Measurements from ENCODE around the gene ADIG.
A peak's percentile ranks its signal among the peaks of the same experiment; 100 is the strongest.

Gene ADIG

GRCh38 chr20:38581013-38581412 is at the start of gene ADIG:
Gene ADIG (plus strand): TSS chr20:38581197. CDS start chr20:38581251, 54 bp downstream.
- no peak for TF ChIP-seq CTCF (IDR thresholded peaks at IDR 0.05; ENCODE audit: low read depth, low read length)
- no peak within 1 kb of the TSS for H3K4me3 ChIP-seq (replicated peaks in 1 of 2; ENCODE audit: low read depth in 2 of 2, low read length in 2 of 2)
- peak in 1 of 2 donors; percentile 12 for DNase-seq (ENCODE audit: low read depth in 2 of 2)

- no peak for DNase-seq (ENCODE audit: low read depth in 2 of 2)
- H3K4me3 ChIP-seq (replicated peaks in 1 of 2; ENCODE audit: low read depth in 2 of 2, low read length in 2 of 2): no peak overlapping the region
- TF ChIP-seq CTCF (IDR thresholded peaks at IDR 0.05; ENCODE audit: low read depth, low read length): no peak
Observed at GRCh38 chr20:38534756-38535155, 46.2 kb upstream of the ADIG start.

GRCh38 chr20:38536310-38536709 is 44.7 kb upstream of the ADIG start:
- peak in 1 of 2 donors; percentile 37 for DNase-seq (ENCODE audit: low read depth in 2 of 2)
- no peak overlapping the region for H3K4me3 ChIP-seq (replicated peaks in 1 of 2; ENCODE audit: low read depth in 2 of 2, low read length in 2 of 2)
- TF ChIP-seq CTCF (IDR thresholded peaks at IDR 0.05; ENCODE audit: low read depth, low read length): peak; percentile 4

- no peak overlapping the region for H3K4me3 ChIP-seq (replicated peaks in 1 of 2; ENCODE audit: low read depth in 2 of 2, low read length in 2 of 2)
- DNase-seq (ENCODE audit: low read depth in 2 of 2): no peak
- TF ChIP-seq CTCF (IDR thresholded peaks at IDR 0.05; ENCODE audit: low read depth, low read length): no peak
Observed at GRCh38 chr20:38537176-38537575, 43.8 kb upstream of the ADIG start.

- H3K4me3 ChIP-seq (replicated peaks in 1 of 2; ENCODE audit: low read depth in 2 of 2, low read length in 2 of 2): no peak overlapping the region
- no peak for DNase-seq (ENCODE audit: low read depth in 2 of 2)
- TF ChIP-seq CTCF (IDR thresholded peaks at IDR 0.05; ENCODE audit: low read depth, low read length): no peak
Observed at GRCh38 chr20:38538789-38539188, 42.2 kb upstream of the ADIG start.

GRCh38 chr20:38543014-38543906 is 37.7 kb upstream of the ADIG start:
- no peak overlapping the region for H3K4me3 ChIP-seq (replicated peaks in 1 of 2; ENCODE audit: low read depth in 2 of 2, low read length in 2 of 2)
- DNase-seq (ENCODE audit: low read depth in 2 of 2): peak in 1 of 2 donors; percentile 4
- no peak for TF ChIP-seq CTCF (IDR thresholded peaks at IDR 0.05; ENCODE audit: low read depth, low read length)

All from cardiac fibroblast (primary cell).